Chondrocyte (in vitro differentiated cells): ENCODE measurements around the gene GSK3B. TPM values are rescaled to one million over a fixed set of nuclear protein-coding genes. Genes with fewer than 3 reads are reported as not detected.

Experiments
- DNase-seq: peaks from one replicate; pipeline ENCODE4 v3.0.0; 2021; ENCODE audit warnings: mixed read lengths, low spot score
- H3K27ac Mint-ChIP-seq: one replicate; pipeline ENCODE4 v1.8.0; 2021; ENCODE audit warnings: mild to moderate bottlenecking, moderate library complexity, mixed read lengths; ENCODE audit not compliant: unreplicated experiment
- H3K27me3 Mint-ChIP-seq: 2 replicates; pipeline ENCODE4 v1.8.0; 2021; ENCODE audit warnings: low read depth, mixed read lengths
- H3K36me3 Mint-ChIP-seq: 2 replicates; pipeline ENCODE4 v1.8.0; 2021; ENCODE audit warnings: low read depth, mixed read lengths
- H3K4me1 Mint-ChIP-seq: 2 replicates; pipeline ENCODE4 v1.8.0; 2021; ENCODE audit warnings: low read depth, mild to moderate bottlenecking, mixed read lengths
- H3K4me3 Mint-ChIP-seq: one replicate; pipeline ENCODE4 v1.8.0; 2021; ENCODE audit warnings: mild to moderate bottlenecking, moderate library complexity, mixed read lengths; ENCODE audit not compliant: unreplicated experiment
- H3K9me3 Mint-ChIP-seq: 2 replicates; pipeline ENCODE4 v1.8.0; 2021; ENCODE audit warnings: low read depth, mixed read lengths
- total RNA-seq: library from RNA; stranded (reverse); gene quantifications from 3 replicates; pipeline ENCODE4 v1.2.1, GENCODE V29; 2021
- TF ChIP-seq, protein P1 (sequence below): fragments of 200-600 bp; sonication (generic); IDR thresholded peaks from 2 replicates; pipeline ENCODE4 v1.5.0; 2021; ENCODE audit warnings: antibody characterized with exemption, mild to moderate bottlenecking, moderate library complexity

GSK3B gene
- total RNA-seq, 1 donor from 2014 or later: 73.0 TPM

DNA sequence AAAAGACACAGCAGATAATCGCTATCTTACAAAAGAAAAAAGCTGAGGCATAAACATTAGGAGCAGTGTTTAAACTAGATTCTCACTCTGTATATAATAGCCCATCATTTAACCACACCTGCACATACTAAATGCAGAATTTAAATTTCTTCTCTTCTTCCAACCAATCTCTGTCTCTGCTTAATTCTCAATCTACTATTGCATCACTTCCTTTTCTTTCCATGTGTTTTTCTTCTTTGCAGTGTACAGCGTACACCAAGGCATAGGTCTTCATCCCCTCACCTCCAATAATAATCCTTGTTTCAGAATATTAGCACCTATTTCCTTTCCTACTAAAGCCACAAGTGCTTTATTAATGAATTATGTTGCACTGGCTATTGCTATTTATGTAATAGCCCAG, 221.5 kb downstream of the GSK3B start:
- Mint-ChIP-seq H3K9me3 (no peaks in the 10 kb centered on the region), H3K4me1 (peaks cover 3% of the 10 kb centered on the region), H3K36me3 (peaks cover 5% of the 10 kb centered on the region), H3K27me3 (no peaks in the 10 kb centered on the region), H3K27ac (no peak overlapping the region), H3K4me3 (no peak overlapping the region)
- DNase-seq: no peak
- TF ChIP-seq, protein P1, sequence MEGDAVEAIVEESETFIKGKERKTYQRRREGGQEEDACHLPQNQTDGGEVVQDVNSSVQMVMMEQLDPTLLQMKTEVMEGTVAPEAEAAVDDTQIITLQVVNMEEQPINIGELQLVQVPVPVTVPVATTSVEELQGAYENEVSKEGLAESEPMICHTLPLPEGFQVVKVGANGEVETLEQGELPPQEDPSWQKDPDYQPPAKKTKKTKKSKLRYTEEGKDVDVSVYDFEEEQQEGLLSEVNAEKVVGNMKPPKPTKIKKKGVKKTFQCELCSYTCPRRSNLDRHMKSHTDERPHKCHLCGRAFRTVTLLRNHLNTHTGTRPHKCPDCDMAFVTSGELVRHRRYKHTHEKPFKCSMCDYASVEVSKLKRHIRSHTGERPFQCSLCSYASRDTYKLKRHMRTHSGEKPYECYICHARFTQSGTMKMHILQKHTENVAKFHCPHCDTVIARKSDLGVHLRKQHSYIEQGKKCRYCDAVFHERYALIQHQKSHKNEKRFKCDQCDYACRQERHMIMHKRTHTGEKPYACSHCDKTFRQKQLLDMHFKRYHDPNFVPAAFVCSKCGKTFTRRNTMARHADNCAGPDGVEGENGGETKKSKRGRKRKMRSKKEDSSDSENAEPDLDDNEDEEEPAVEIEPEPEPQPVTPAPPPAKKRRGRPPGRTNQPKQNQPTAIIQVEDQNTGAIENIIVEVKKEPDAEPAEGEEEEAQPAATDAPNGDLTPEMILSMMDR: no peak

DNA sequence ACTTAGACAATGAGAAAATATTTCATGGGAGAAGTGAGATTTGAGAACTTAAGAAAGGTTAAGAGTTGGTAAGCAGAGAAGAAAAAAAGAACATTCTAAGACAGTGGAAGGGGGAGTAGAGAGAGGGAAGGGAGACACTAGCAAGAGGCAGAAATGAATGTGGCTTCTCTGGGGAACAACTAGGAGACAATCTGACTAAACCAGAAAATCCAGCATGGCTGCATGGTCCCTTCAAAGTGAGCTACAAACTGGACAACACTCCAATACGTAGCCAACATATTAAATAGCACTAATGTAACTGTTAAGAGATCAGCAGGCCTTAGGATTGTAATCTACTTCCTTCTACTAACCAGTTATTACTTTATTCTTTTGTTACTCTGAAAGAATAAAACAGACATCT, 222.7 kb downstream of the GSK3B start:
- peaks cover 4% of the 10 kb centered on the region for H3K4me1 Mint-ChIP-seq
- peaks cover 5% of the 10 kb centered on the region for H3K36me3 Mint-ChIP-seq
- TF ChIP-seq, protein P1: no peak
- H3K27me3 Mint-ChIP-seq: no peaks in the 10 kb centered on the region
- H3K4me3 Mint-ChIP-seq: no peak overlapping the region
- no peak for DNase-seq
- H3K27ac Mint-ChIP-seq: no peak overlapping the region
- no peaks in the 10 kb centered on the region for H3K9me3 Mint-ChIP-seq

DNA sequence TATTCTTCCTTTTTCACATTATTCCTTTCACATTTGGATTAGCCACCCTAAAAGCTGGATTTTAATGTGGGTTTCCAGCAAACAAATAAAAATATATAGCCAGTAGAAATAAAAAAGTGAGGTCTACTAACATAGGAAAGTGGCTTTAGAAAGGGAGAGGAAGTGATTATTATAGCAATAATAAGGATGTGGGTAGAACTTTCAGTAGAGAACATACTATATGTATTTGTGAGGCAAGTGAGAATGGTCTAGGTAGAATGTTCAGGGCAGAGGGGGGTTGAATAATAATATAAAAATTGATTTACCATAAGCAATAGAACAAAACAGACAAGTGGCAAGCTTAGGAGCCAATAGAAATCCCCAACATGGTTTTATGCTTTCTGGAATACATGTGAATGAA, 223.7 kb downstream of the GSK3B start:
- H3K36me3 Mint-ChIP-seq: peaks cover 5% of the 10 kb centered on the region
- TF ChIP-seq, protein P1: no peak
- H3K4me3 Mint-ChIP-seq: no peak overlapping the region
- no peaks in the 10 kb centered on the region for H3K9me3 Mint-ChIP-seq
- no peak for DNase-seq
- H3K4me1 Mint-ChIP-seq: peaks cover 4% of the 10 kb centered on the region
- H3K27me3 Mint-ChIP-seq: no peaks in the 10 kb centered on the region
- H3K27ac Mint-ChIP-seq: no peak overlapping the region

DNA sequence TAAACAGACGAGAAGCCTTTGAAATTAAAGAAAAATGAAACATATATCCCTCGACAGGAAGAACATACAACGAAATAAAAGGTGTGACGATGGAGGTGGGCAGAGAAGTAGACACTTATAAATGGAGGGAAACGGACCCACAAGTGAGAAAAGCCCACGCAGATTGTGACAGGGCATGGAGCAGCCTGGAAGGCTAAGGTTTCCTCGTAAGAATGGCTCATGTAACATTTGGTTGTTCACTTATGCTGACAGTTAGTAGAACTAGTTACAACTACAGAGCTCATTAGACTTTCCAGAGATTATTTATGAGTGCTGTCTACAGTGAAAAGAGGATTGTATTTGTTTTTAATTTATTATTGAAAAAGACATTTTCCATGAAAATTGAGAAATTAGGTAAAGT, 229.8 kb downstream of the GSK3B start:
- Mint-ChIP-seq H3K27me3 (no peaks in the 10 kb centered on the region), H3K4me1 (peaks cover 4% of the 10 kb centered on the region), H3K4me3 (no peak overlapping the region), H3K9me3 (no peaks in the 10 kb centered on the region), H3K36me3 (peaks cover 14% of the 10 kb centered on the region), H3K27ac (no peak overlapping the region)
- TF ChIP-seq, protein P1: no peak
- no peak for DNase-seq

DNA sequence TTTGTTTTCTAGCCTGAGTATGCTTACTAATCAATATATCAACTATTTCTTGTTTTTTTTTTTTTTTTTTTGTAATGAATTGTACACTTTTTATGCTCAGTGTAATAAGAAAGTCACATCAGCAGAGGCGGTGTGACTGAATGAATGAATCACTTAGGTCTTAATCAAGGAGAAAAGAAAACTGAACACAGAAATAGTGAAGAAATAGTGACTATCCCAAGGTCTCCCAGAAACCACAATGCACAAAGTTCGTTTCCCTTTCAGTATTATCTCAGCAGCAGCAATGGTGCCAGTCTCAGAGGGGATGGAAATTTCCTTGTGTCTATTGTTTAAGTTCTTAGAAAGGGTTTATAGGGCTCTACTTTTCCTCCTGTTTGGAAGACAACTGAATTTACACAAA, 231.6 kb downstream of the GSK3B start:
- TF ChIP-seq, protein P1: no peak
- Mint-ChIP-seq H3K27ac (no peak overlapping the region), H3K4me3 (no peak overlapping the region), H3K27me3 (no peaks in the 10 kb centered on the region), H3K9me3 (peaks cover 11% of the 10 kb centered on the region), H3K4me1 (no peaks in the 10 kb centered on the region), H3K36me3 (peaks cover 26% of the 10 kb centered on the region)
- DNase-seq: no peak
